ENCODE measurements around the gene TFPT. TPM values are rescaled to one million over a fixed set of nuclear protein-coding genes. Genes with fewer than 3 reads are reported as not detected.

The TFPT gene
- total RNA-seq, 1 experiment from 2014 or later: 34.2 TPM

- peaks cover 18% of the 10 kb centered on the region for H3K4me1 Mint-ChIP-seq (ENCODE audit: low read depth, unreplicated experiment)
- H3K27ac Mint-ChIP-seq (ENCODE audit: unreplicated experiment): peak overlapping the region; percentile 33
Observed at GRCh38 chr19:54154603-54155345, 39.3 kb upstream of the TFPT start.

GRCh38 chr19:54153731-54154326 lies 38.4 kb upstream of the TFPT start:
- H3K36me3 Mint-ChIP-seq (ENCODE audit: insufficient read depth, unreplicated experiment): peaks cover 98% of the 10 kb centered on the region
- intact Hi-C loops (cut with micrococcal nuclease; ENCODE audit: unreplicated experiment): no loop called here
- no peak for TF ChIP-seq CTCF (IDR thresholded peaks at IDR 0.05; ENCODE audit: unreplicated experiment)
- peak overlapping the region; percentile 33 for H3K27ac Mint-ChIP-seq (ENCODE audit: unreplicated experiment)
- CTCF ChIA-PET: no interaction called here
- no peak overlapping the region for H3K4me3 Mint-ChIP-seq (ENCODE audit: low read depth, unreplicated experiment)
- DNase-seq: no peak
- H3K27me3 Mint-ChIP-seq (ENCODE audit: unreplicated experiment): no peaks in the 10 kb centered on the region
- no TSS peak for BruUV-seq (replicated peaks)
- peaks cover 18% of the 10 kb centered on the region for H3K4me1 Mint-ChIP-seq (ENCODE audit: low read depth, unreplicated experiment)
- no peaks in the 10 kb centered on the region for H3K9me3 Mint-ChIP-seq (ENCODE audit: low read depth, unreplicated experiment)

More at GRCh38 chr19:54154603-54155345, 39.3 kb upstream of the TFPT start:
- no peaks in the 10 kb centered on the region for H3K9me3 Mint-ChIP-seq (ENCODE audit: low read depth, unreplicated experiment)
- intact Hi-C loops (cut with micrococcal nuclease; ENCODE audit: unreplicated experiment): no loop called here
- H3K27me3 Mint-ChIP-seq (ENCODE audit: unreplicated experiment): no peaks in the 10 kb centered on the region
- H3K4me3 Mint-ChIP-seq (ENCODE audit: low read depth, unreplicated experiment): no peak overlapping the region
- no peak for DNase-seq
- peaks cover 98% of the 10 kb centered on the region for H3K36me3 Mint-ChIP-seq (ENCODE audit: insufficient read depth, unreplicated experiment)
- CTCF ChIA-PET: no interaction called here
- TF ChIP-seq CTCF (IDR thresholded peaks at IDR 0.05; ENCODE audit: unreplicated experiment): no peak
- no TSS peak for BruUV-seq (replicated peaks)

- Mint-ChIP-seq H3K27ac (ENCODE audit: unreplicated experiment) (peak overlapping the region; percentile 33), H3K4me3 (ENCODE audit: low read depth, unreplicated experiment) (no peak overlapping the region), H3K36me3 (ENCODE audit: insufficient read depth, unreplicated experiment) (peaks cover 94% of the 10 kb centered on the region), H3K27me3 (ENCODE audit: unreplicated experiment) (no peaks in the 10 kb centered on the region), H3K4me1 (ENCODE audit: low read depth, unreplicated experiment) (peaks cover 12% of the 10 kb centered on the region), H3K9me3 (ENCODE audit: low read depth, unreplicated experiment) (no peaks in the 10 kb centered on the region)
- no peak for TF ChIP-seq CTCF (IDR thresholded peaks at IDR 0.05; ENCODE audit: unreplicated experiment)
- CTCF ChIA-PET: interaction anchor here (0.5 kb wide), 1 partner anchor 375 kb away, joined by 3 read pairs; no protein-coding TSS in a partner anchor
- intact Hi-C loops (cut with micrococcal nuclease; ENCODE audit: unreplicated experiment): no loop called here
- BruUV-seq (replicated peaks): no TSS peak
- DNase-seq: no peak
Observed at GRCh38 chr19:54152878-54153524, 37.5 kb upstream of the TFPT start.

GRCh38 chr19:54152267-54152666 lies 36.8 kb upstream of the TFPT start:
- no peak for DNase-seq
- no peaks in the 10 kb centered on the region for H3K27me3 Mint-ChIP-seq (ENCODE audit: unreplicated experiment)
- no peak for TF ChIP-seq CTCF (IDR thresholded peaks at IDR 0.05; ENCODE audit: unreplicated experiment)
- H3K9me3 Mint-ChIP-seq (ENCODE audit: low read depth, unreplicated experiment): no peaks in the 10 kb centered on the region
- peak overlapping the region; percentile 33 for H3K27ac Mint-ChIP-seq (ENCODE audit: unreplicated experiment)
- no peak overlapping the region for H3K4me3 Mint-ChIP-seq (ENCODE audit: low read depth, unreplicated experiment)
- BruUV-seq (replicated peaks): no TSS peak
- intact Hi-C loops (cut with micrococcal nuclease; ENCODE audit: unreplicated experiment): no loop called here
- H3K4me1 Mint-ChIP-seq (ENCODE audit: low read depth, unreplicated experiment): peaks cover 9% of the 10 kb centered on the region
- peaks cover 89% of the 10 kb centered on the region for H3K36me3 Mint-ChIP-seq (ENCODE audit: insufficient read depth, unreplicated experiment)
- CTCF ChIA-PET: interaction anchor here (0.5 to 0.9 kb wide), 2 partner anchors 20 to 374 kb away, joined by 3 read pairs; no protein-coding TSS in a partner anchor

Measured in Calu3 (cell line).